ENCODE measurements around the gene LMAN1L.

- no peak for TF ChIP-seq GATA2 (IDR thresholded peaks at IDR 0.05; ENCODE audit: low read depth, low read length)
- TF ChIP-seq GATA3 (IDR thresholded peaks at IDR 0.05; ENCODE audit: low read depth, low read length): no peak
Measured at GRCh38 chr15:74783808-74784175, 28.8 kb upstream of the LMAN1L start.

All from SH-SY5Y (cell line).